ENCODE results near the gene ARG2.
"Not testable (repeated sequence)": the region's sequence is repeated elsewhere in the genome, so short reads cannot be mapped to it uniquely, and the experiment has no call there.

The ARG2 gene

DNA sequence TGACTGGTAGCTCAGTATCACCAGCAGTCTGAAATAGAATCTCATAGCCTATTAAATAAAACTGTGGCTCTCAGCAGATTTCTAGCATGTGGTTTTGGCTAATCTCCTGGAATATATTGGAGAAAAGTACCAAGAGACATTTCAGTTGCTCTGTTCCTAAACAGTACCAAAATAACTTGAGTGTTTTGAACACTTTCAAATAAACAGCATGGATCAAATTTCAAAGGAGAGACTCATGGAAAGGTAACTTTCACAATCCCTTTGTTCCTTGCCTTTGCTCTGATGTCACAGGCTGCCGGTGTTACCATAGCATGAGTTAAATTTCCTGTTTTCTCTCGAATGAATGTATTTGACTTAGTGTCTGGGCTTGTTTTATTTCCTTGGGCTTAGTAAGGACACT lies 3.4 kb downstream of the ARG2 start:
- TF ChIP-seq Cebpa-rat (IDR thresholded peaks at IDR 0.05), result no peak
- H3K9ac ChIP-seq, result peak overlapping the region in 4 of 11 experiments; percentile 29 to 66 (median 53); a peak in 7 of 22 replicates

GRCh38 chr14:67626131-67626530 lies 6.4 kb downstream of the ARG2 start:
- Histone ChIP-seq H3K36me3 (peaks cover 0 to 10% (median 0%) of the 10 kb centered on the region in 11 experiments; a peak in 3 of 22 replicates), H3K4me1 (peaks cover 11 to 36% (median 17%) of the 10 kb centered on the region in 10 experiments; a peak in 19 of 20 replicates)
- not testable (repeated sequence) for H3K27ac ChIP-seq; H3K9me3 ChIP-seq (replicated peaks in 1 of 11); H3K27me3 ChIP-seq; H3K4me3 ChIP-seq; H3K9ac ChIP-seq; H4K20me1 ChIP-seq; H3K4me2 ChIP-seq

More for the DNA sequence above, 3.4 kb downstream of the ARG2 start:
- Histone ChIP-seq H3K4me1 (peaks cover 25 to 54% (median 32%) of the 10 kb centered on the region in 10 experiments), H3K36me3 (peaks cover 0 to 5% (median 0%) of the 10 kb centered on the region in 11 experiments; a peak in 2 of 22 replicates), H3K4me3 (peak overlapping the region in 2 of 10 experiments; percentile 14 to 31; a peak in 2 of 20 replicates), H4K20me1 (no peaks in the 10 kb centered on the region), H3K27me3 (peaks cover 0 to 4% (median 0%) of the 10 kb centered on the region in 11 experiments; a peak in 4 of 22 replicates), H3K9me3 (replicated peaks in 1 of 11) (peaks cover 0 to 5% (median 0%) of the 10 kb centered on the region in 11 experiments; a peak in 1 of 22 replicates), H3K4me2 (peak overlapping the region; percentile 42 to 98 (median 45); a peak in 19 of 22 replicates), H3K27ac (peak overlapping the region in 7 of 11 experiments; percentile 22 to 83 (median 43); a peak in 13 of 22 replicates)

GRCh38 chr14:67627519-67627918 lies 7.8 kb downstream of the ARG2 start:
- Histone ChIP-seq H3K27me3 (no peaks in the 10 kb centered on the region), H3K9ac (no peak overlapping the region)
- TF ChIP-seq Cebpa-rat (IDR thresholded peaks at IDR 0.05), result no peak

GRCh38 chr14:67630186-67630585 lies 10.5 kb downstream of the ARG2 start:
- H3K4me3 ChIP-seq, result no peak overlapping the region
- H3K9ac ChIP-seq, result no peak overlapping the region
- peaks cover 0 to 22% (median 0%) of the 10 kb centered on the region in 11 experiments; a peak in 3 of 22 replicates for H3K36me3 ChIP-seq
- H3K4me2 ChIP-seq, result no peak overlapping the region
- H3K9me3 ChIP-seq (replicated peaks in 1 of 11), result no peaks in the 10 kb centered on the region
- 0 out of 22 replicates have a peak, but pooled peaks cover 0 to 2% (median 0%) of the 10 kb centered on the region in 11 experiments for H4K20me1 ChIP-seq
- H3K27ac ChIP-seq, result no peak overlapping the region
- H3K27me3 ChIP-seq, result no peaks in the 10 kb centered on the region
- TF ChIP-seq Cebpa-rat (IDR thresholded peaks at IDR 0.05), result no peak
- H3K4me1 ChIP-seq, result no peaks in the 10 kb centered on the region

More at GRCh38 chr14:67627519-67627918, 7.8 kb downstream of the ARG2 start:
- no peak overlapping the region for H3K4me2 ChIP-seq
- no peak overlapping the region for H3K27ac ChIP-seq
- 0 out of 22 replicates have a peak, but pooled peaks cover 0 to 2% (median 0%) of the 10 kb centered on the region in 11 experiments for H4K20me1 ChIP-seq
- peaks cover 0 to 10% (median 0%) of the 10 kb centered on the region in 11 experiments; a peak in 3 of 22 replicates for H3K36me3 ChIP-seq
- no peak overlapping the region for H3K4me3 ChIP-seq
- peaks cover 6 to 22% (median 11%) of the 10 kb centered on the region in 10 experiments; a peak in 19 of 20 replicates for H3K4me1 ChIP-seq
- H3K9me3 ChIP-seq (replicated peaks in 1 of 11), result peaks cover 0 to 5% (median 0%) of the 10 kb centered on the region in 11 experiments; a peak in 1 of 22 replicates

- H3K36me3 ChIP-seq, result peaks cover 0 to 27% (median 0%) of the 10 kb centered on the region in 11 experiments; a peak in 3 of 22 replicates
- no peak overlapping the region for H3K27ac ChIP-seq
- H3K27me3 ChIP-seq, result no peaks in the 10 kb centered on the region
- 0 out of 22 replicates have a peak, but pooled peaks cover 0 to 2% (median 0%) of the 10 kb centered on the region in 11 experiments for H4K20me1 ChIP-seq
- H3K9ac ChIP-seq, result no peak overlapping the region
- no peak overlapping the region for H3K4me2 ChIP-seq
- no peak overlapping the region for H3K4me3 ChIP-seq
- H3K9me3 ChIP-seq (replicated peaks in 1 of 11), result no peaks in the 10 kb centered on the region
- TF ChIP-seq Cebpa-rat (IDR thresholded peaks at IDR 0.05), result no peak
- no peaks in the 10 kb centered on the region for H3K4me1 ChIP-seq
Observed at GRCh38 chr14:67630938-67631337, 11.2 kb downstream of the ARG2 start.

- H3K9ac ChIP-seq, result no peak overlapping the region
- no peak for TF ChIP-seq Cebpa-rat (IDR thresholded peaks at IDR 0.05)
Observed at GRCh38 chr14:67633451-67634147, 13.9 kb downstream of the ARG2 start.

GRCh38 chr14:67636361-67636919 lies 16.7 kb downstream of the ARG2 start:
- Histone ChIP-seq H3K4me2 (no peak overlapping the region), H3K9ac (no peak overlapping the region), H4K20me1 (no peaks in the 10 kb centered on the region), H3K36me3 (peaks cover 0 to 22% (median 0%) of the 10 kb centered on the region in 11 experiments; a peak in 4 of 22 replicates), H3K27ac (no peak overlapping the region), H3K27me3 (no peaks in the 10 kb centered on the region), H3K9me3 (replicated peaks in 1 of 11) (no peaks in the 10 kb centered on the region), H3K4me3 (no peak overlapping the region), H3K4me1 (peaks cover 0 to 4% (median 0%) of the 10 kb centered on the region in 10 experiments; a peak in 1 of 20 replicates)
- no peak for TF ChIP-seq Cebpa-rat (IDR thresholded peaks at IDR 0.05)

More at GRCh38 chr14:67633451-67634147, 13.9 kb downstream of the ARG2 start:
- Histone ChIP-seq H3K4me2 (no peak overlapping the region), H3K36me3 (peaks cover 0 to 27% (median 0%) of the 10 kb centered on the region in 11 experiments; a peak in 3 of 22 replicates), H3K4me1 (peaks cover 0 to 4% (median 0%) of the 10 kb centered on the region in 10 experiments; a peak in 1 of 20 replicates), H3K27ac (no peak overlapping the region), H3K4me3 (no peak overlapping the region), H4K20me1 (0 out of 22 replicates have a peak, but pooled peaks cover 0 to 2% (median 0%) of the 10 kb centered on the region in 11 experiments), H3K27me3 (no peaks in the 10 kb centered on the region), H3K9me3 (replicated peaks in 1 of 11) (no peaks in the 10 kb centered on the region)

DNA sequence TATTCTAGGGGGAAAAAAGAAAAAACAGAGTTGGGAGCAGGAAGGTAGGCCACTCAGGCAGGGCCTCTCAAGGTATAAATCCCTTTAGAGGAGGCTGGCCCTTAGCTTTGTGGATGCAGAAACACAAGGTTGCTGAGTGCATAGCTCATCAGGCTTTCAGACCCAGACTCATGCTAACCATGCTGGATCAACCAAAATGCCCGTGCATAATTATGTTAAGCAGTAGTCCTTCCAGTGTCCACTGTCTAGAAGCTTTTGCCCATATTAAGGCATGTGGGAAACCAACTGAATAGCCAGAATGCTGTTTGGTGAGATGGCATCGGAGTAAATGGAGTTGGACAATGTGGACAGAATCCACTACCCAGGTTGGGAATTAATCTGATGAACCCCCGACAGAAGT lies 18.9 kb downstream of the ARG2 start:
- no peak for TF ChIP-seq Cebpa-rat (IDR thresholded peaks at IDR 0.05)
- peaks cover 0 to 4% (median 0%) of the 10 kb centered on the region in 10 experiments; a peak in 1 of 20 replicates for H3K4me1 ChIP-seq
- H3K4me2 ChIP-seq, result no peak overlapping the region
- H3K36me3 ChIP-seq, result peaks cover 0 to 29% (median 0%) of the 10 kb centered on the region in 11 experiments; a peak in 4 of 22 replicates
- no peak overlapping the region for H3K9ac ChIP-seq
- H4K20me1 ChIP-seq, result no peaks in the 10 kb centered on the region
- no peak overlapping the region for H3K27ac ChIP-seq
- H3K9me3 ChIP-seq (replicated peaks in 1 of 11), result no peaks in the 10 kb centered on the region
- no peak overlapping the region for H3K4me3 ChIP-seq
- no peaks in the 10 kb centered on the region for H3K27me3 ChIP-seq

DNA sequence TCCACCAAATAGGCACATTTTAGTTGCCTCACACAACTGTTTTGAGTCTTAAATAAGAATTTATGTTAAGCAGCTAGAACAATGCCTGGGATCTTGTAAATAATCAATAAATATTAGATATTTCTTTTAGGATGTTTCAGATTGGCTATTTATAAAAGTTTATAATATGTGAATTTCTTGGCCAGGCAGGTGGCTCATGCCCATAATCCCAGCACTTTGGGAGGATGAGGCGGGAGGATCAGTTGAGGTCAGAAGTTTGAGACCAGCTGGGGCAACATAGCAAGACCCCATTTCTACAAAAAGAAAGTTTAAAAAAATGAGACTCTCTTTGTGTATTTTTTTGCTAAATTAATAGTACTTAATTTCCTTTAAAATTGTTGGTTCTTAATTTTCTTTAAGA lies 21.8 kb downstream of the ARG2 start:
- H3K9ac ChIP-seq, result no peak overlapping the region
- no peak overlapping the region for H3K27ac ChIP-seq
- H3K27me3 ChIP-seq, result no peaks in the 10 kb centered on the region
- H4K20me1 ChIP-seq, result no peaks in the 10 kb centered on the region; a peak in 1 of 22 replicates
- H3K4me2 ChIP-seq, result no peak overlapping the region
- H3K36me3 ChIP-seq, result peaks cover 10 to 40% (median 15%) of the 10 kb centered on the region in 11 experiments
- H3K4me1 ChIP-seq, result 0 out of 20 replicates have a peak, but pooled peaks cover 0 to under 1% (median 0%) of the 10 kb centered on the region in 10 experiments
- no peak overlapping the region for H3K4me3 ChIP-seq
- no peak for TF ChIP-seq Cebpa-rat (IDR thresholded peaks at IDR 0.05)
- H3K9me3 ChIP-seq (replicated peaks in 1 of 11), result no peaks in the 10 kb centered on the region

Measured in BLaER1 treated with 17β-estradiol and CSF1 and Interleukin-3, amounts not matched to agents 10 nM and 100 nM (cell line).